A673 (cell line): ENCODE data around the gene KRTAP12-4. TPM values are rescaled to one million over a fixed set of nuclear protein-coding genes. Genes with fewer than 3 reads are reported as not detected.

Experiments used
- BruUV-seq: library from RNA; stranded (reverse); fragments of 400-500 nt; replicated peaks from 2 replicates; lab custom pipeline; 2021; lab: Mats Ljungman, UMichigan
- CTCF ChIA-PET: fragments of 300-600 bp; sonication (Branson Sonifier 250); formaldehyde crosslinking; loops from one replicate; lab custom pipeline; 2022; ENCODE audit warnings: antibody characterized with exemption; lab: Charles Lee
- POLR2A ChIA-PET: fragments of 300-600 bp; sonication (Branson Sonifier 250); formaldehyde crosslinking; loops from one replicate; lab custom pipeline; 2022; ENCODE audit warnings: antibody characterized with exemption; ENCODE audit not compliant: low non-redundant PET; lab: Charles Lee
- DNase-seq: peaks from one replicate; pipeline ENCODE4 v3.0.0-alpha.2; 2015; ENCODE audit warnings: low spot score
- H3K27ac ChIP-seq: fragments of 200-600 bp; sonication (generic); 2 replicates; pipeline ENCODE4 v1.5.1; 2016; ENCODE audit warnings: mixed run types, low read depth, mild to moderate bottlenecking, mixed read lengths, antibody characterized with exemption, low read length; ENCODE audit not compliant: poor library complexity, severe bottlenecking
- H3K27me3 ChIP-seq: fragments of 200-600 bp; sonication (generic); replicated peaks from 2 replicates; pipeline ENCODE4 v1.6.1; 2017; ENCODE audit warnings: mixed run types, low read depth, mild to moderate bottlenecking, mixed read lengths, antibody characterized with exemption, low read length; ENCODE audit not compliant: insufficient read depth, poor library complexity
- H3K36me3 ChIP-seq: fragments of 200-600 bp; sonication (generic); 2 replicates; pipeline ENCODE4 v1.6.1; 2016; ENCODE audit warnings: mixed run types, mild to moderate bottlenecking, mixed read lengths, antibody characterized with exemption, low read length; ENCODE audit not compliant: insufficient read depth, poor library complexity, severe bottlenecking
- H3K4me1 ChIP-seq: fragments of 200-600 bp; sonication (generic); 2 replicates; pipeline ENCODE4 v1.6.1; 2017; ENCODE audit warnings: mixed run types, mild to moderate bottlenecking, mixed read lengths, antibody characterized with exemption, low read length; ENCODE audit not compliant: insufficient read depth, poor library complexity, severe bottlenecking
- H3K4me3 ChIP-seq: fragments of 200-600 bp; sonication (generic); 2 replicates; pipeline ENCODE4 v1.5.1; 2016; ENCODE audit warnings: low read depth, mixed run types, mild to moderate bottlenecking, mixed read lengths, low read length; ENCODE audit not compliant: poor library complexity, severe bottlenecking
- H3K9me3 ChIP-seq: fragments of 200-600 bp; sonication (generic); 2 replicates; pipeline ENCODE4 v1.6.1; 2016; ENCODE audit warnings: mixed run types, low read depth, mild to moderate bottlenecking, mixed read lengths, antibody characterized with exemption, low read length; ENCODE audit not compliant: poor library complexity, severe bottlenecking
- EZH2 ChIP-seq: fragments of 200-600 bp; sonication (generic); IDR thresholded peaks from 2 replicates; pipeline ENCODE4 v1.6.1; 2017; ENCODE audit warnings: borderline replicate concordance, low read depth, mild to moderate bottlenecking, mixed read lengths, antibody characterized with exemption, low read length; ENCODE audit not compliant: poor library complexity, severe bottlenecking
- intact Hi-C: fragments of 100-400 bp; cut with micrococcal nuclease; formaldehyde crosslinking; loops from one replicate; pipeline ENCODE4 v1.10.0; 2022; ENCODE audit not compliant: unreplicated experiment
- total RNA-seq: library from RNA; stranded (reverse); gene quantifications from 2 replicates; pipeline ENCODE4 v1.2.3, GENCODE V29; 2021
- TF ChIP-seq, protein P1 (sequence below): fragments of 300-800, 200-600 bp; sonication (generic); conservative IDR thresholded peaks from 2 replicates; pipeline ENCODE4 v1.5.1; 2017; ENCODE audit warnings: low read depth, mild to moderate bottlenecking, antibody characterized with exemption, low read length, moderate library complexity, mixed read lengths

Gene KRTAP12-4
- total RNA-seq, 1 experiment from 2014 or later, result 1.0 TPM

DNA sequence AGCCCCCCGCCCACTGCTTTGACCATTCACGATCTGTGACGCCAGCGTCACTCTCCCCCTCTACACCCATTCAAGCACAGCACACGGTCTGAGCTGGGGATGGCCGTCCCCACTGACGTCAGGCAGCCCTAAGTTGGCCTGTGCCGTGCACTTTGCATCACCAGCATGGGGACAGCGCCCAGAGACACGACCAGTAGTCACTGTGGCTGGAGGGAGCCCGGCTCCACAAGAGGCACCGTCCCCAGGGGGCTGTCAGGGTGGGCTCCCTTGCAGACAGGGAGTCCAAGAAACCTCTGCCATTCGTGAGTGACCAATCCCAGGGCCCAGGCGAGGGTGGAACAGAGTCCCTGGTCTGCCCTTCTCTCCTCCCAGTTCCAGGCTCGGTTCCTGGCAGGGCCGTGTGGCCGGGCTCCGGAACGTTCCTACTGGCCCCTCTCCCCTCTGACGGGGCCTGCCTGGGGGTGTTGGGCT is 40.3 kb downstream of the KRTAP12-4 start:
- TF ChIP-seq EZH2, result no peak
- TF ChIP-seq, protein P1, sequence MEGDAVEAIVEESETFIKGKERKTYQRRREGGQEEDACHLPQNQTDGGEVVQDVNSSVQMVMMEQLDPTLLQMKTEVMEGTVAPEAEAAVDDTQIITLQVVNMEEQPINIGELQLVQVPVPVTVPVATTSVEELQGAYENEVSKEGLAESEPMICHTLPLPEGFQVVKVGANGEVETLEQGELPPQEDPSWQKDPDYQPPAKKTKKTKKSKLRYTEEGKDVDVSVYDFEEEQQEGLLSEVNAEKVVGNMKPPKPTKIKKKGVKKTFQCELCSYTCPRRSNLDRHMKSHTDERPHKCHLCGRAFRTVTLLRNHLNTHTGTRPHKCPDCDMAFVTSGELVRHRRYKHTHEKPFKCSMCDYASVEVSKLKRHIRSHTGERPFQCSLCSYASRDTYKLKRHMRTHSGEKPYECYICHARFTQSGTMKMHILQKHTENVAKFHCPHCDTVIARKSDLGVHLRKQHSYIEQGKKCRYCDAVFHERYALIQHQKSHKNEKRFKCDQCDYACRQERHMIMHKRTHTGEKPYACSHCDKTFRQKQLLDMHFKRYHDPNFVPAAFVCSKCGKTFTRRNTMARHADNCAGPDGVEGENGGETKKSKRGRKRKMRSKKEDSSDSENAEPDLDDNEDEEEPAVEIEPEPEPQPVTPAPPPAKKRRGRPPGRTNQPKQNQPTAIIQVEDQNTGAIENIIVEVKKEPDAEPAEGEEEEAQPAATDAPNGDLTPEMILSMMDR, result no peak
- ChIA-PET POLR2A (no interaction called here), CTCF (no interaction called here)
- Histone ChIP-seq H3K9me3 (peaks cover 23% of the 10 kb centered on the region), H3K36me3 (no peaks in the 10 kb centered on the region), H3K27me3 (no peaks in the 10 kb centered on the region), H3K27ac (no peak overlapping the region), H3K4me1 (no peaks in the 10 kb centered on the region), H3K4me3 (no peak overlapping the region)
- no TSS peak for BruUV-seq
- no peak for DNase-seq
- intact Hi-C loops, result no loop called here

DNA sequence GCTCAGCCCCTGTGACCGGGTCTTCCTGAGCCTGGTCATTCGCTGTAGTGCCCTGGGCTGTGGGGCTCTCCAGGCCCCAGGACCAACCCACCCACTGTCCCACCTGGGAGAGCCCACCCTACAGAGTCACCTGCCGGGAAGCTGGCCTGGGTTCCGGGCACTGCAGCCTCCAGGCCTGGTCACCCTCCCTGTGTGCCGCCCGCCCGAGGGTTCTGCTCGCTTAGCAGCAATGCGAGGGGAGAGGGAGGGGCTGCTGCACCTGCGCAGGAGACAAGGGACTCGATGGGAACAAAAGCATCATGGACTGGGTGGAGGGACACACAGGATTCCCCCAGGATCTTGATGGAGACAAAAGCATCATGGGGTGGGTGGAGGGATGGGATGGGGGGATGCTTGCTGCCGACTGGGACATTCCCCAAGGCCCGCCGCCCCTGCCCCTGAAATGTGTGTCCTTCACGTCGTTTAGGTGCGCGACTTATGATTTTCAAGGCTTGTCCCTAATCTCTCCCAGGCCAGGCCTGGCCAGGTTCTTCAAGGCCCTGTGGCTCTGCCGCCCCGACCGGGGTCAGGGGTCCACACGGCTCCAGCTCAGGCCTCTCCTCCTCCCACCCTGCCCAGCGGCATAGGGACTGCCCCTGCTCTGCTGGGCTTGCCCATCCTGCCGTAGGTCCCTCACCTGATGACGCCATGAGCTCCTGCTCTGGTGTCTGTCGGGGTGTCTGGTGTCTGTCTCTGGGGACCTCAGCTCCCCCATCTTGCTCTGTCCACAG is 40.9 kb downstream of the KRTAP12-4 start:
- Histone ChIP-seq H3K36me3 (no peaks in the 10 kb centered on the region), H3K27me3 (no peaks in the 10 kb centered on the region), H3K4me1 (no peaks in the 10 kb centered on the region), H3K27ac (no peak overlapping the region), H3K9me3 (peaks cover 25% of the 10 kb centered on the region), H3K4me3 (no peak overlapping the region)
- ChIA-PET POLR2A (no interaction called here), CTCF (no interaction called here)
- intact Hi-C loops, result no loop called here
- DNase-seq, result no peak
- no TSS peak for BruUV-seq
- no peak for TF ChIP-seq EZH2
- TF ChIP-seq, protein P1, result no peak

DNA sequence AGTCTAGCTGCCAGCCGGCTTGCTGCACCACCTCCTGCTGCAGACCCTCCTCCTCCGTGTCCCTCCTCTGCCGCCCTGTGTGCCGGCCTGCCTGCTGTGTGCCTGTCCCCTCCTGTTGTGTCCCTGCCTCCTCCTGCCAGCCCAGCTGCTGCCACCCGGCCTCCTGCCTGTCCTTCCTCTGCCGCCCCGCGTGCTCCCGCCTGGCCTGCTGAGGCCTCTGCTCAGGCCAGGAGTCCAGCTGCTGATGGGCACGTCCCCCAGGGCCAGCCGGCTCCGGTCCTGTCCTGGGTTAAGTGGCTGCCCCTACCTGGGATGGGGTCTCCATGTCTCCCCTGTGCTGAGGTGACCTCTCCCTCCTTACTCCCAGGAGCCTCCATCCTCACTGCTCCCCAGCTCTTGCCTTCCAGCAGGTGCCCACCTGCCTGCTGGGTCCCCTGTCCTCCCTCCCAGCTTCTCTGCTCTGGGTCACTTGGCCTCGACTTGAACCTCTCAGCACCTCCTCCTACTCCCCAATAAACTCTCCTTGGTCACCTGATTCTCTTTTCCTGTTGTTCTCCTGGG is 41.7 kb downstream of the KRTAP12-4 start:
- H3K4me3 ChIP-seq, result no peak overlapping the region
- no peak overlapping the region for H3K27ac ChIP-seq
- H3K27me3 ChIP-seq, result no peaks in the 10 kb centered on the region
- no peaks in the 10 kb centered on the region for H3K4me1 ChIP-seq
- TF ChIP-seq, protein P1, result no peak
- no peak for TF ChIP-seq EZH2
- ChIA-PET CTCF (no interaction called here), POLR2A (no interaction called here)
- no peaks in the 10 kb centered on the region for H3K36me3 ChIP-seq
- BruUV-seq, result no TSS peak
- DNase-seq, result no peak
- peaks cover 25% of the 10 kb centered on the region for H3K9me3 ChIP-seq
- intact Hi-C loops, result no loop called here
